ENCODE data around the gene SKAP2. TPM values are rescaled to one million over a fixed set of nuclear protein-coding genes. Genes with fewer than 3 reads are reported as not detected.

SKAP2 gene
- total and polyA plus RNA-seq, 10 of the 15 experiments (the other 5 are each of a cell fraction or from before 2014, with no cell fraction given): 10.9 to 40.6 (median 23.5) TPM

- no peaks in the 10 kb centered on the region for H3K9me3 ChIP-seq (replicated peaks; ENCODE audit: control insufficient read depth, insufficient read depth, low read length)
- no peak for TF ChIP-seq TCF12 (IDR thresholded peaks at IDR 0.05; ENCODE audit: low read depth, low read length)
- TF ChIP-seq, protein P1, sequence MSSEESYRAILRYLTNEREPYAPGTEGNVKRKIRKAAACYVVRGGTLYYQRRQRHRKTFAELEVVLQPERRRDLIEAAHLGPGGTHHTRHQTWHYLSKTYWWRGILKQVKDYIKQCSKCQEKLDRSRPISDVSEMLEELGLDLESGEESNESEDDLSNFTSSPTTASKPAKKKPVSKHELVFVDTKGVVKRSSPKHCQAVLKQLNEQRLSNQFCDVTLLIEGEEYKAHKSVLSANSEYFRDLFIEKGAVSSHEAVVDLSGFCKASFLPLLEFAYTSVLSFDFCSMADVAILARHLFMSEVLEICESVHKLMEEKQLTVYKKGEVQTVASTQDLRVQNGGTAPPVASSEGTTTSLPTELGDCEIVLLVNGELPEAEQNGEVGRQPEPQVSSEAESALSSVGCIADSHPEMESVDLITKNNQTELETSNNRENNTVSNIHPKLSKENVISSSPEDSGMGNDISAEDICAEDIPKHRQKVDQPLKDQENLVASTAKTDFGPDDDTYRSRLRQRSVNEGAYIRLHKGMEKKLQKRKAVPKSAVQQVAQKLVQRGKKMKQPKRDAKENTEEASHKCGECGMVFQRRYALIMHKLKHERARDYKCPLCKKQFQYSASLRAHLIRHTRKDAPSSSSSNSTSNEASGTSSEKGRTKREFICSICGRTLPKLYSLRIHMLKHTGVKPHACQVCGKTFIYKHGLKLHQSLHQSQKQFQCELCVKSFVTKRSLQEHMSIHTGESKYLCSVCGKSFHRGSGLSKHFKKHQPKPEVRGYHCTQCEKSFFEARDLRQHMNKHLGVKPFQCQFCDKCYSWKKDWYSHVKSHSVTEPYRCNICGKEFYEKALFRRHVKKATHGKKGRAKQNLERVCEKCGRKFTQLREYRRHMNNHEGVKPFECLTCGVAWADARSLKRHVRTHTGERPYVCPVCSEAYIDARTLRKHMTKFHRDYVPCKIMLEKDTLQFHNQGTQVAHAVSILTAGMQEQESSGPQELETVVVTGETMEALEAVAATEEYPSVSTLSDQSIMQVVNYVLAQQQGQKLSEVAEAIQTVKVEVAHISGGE (CRISPR knock-in tag; IDR thresholded peaks at IDR 0.05): no peak
- no peak for TF ChIP-seq NRF1 (conservative IDR thresholded peaks at IDR 0.05; ENCODE audit: low read depth, low read length)
- TF ChIP-seq CREB1 (IDR thresholded peaks at IDR 0.05; ENCODE audit: low read depth): no peak
- TF ChIP-seq, protein P2, sequence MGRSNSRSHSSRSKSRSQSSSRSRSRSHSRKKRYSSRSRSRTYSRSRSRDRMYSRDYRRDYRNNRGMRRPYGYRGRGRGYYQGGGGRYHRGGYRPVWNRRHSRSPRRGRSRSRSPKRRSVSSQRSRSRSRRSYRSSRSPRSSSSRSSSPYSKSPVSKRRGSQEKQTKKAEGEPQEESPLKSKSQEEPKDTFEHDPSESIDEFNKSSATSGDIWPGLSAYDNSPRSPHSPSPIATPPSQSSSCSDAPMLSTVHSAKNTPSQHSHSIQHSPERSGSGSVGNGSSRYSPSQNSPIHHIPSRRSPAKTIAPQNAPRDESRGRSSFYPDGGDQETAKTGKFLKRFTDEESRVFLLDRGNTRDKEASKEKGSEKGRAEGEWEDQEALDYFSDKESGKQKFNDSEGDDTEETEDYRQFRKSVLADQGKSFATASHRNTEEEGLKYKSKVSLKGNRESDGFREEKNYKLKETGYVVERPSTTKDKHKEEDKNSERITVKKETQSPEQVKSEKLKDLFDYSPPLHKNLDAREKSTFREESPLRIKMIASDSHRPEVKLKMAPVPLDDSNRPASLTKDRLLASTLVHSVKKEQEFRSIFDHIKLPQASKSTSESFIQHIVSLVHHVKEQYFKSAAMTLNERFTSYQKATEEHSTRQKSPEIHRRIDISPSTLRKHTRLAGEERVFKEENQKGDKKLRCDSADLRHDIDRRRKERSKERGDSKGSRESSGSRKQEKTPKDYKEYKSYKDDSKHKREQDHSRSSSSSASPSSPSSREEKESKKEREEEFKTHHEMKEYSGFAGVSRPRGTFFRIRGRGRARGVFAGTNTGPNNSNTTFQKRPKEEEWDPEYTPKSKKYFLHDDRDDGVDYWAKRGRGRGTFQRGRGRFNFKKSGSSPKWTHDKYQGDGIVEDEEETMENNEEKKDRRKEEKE (IDR thresholded peaks at IDR 0.05): no peak
- TF ChIP-seq ZNF622 (IDR thresholded peaks at IDR 0.05): no peak
- TF ChIP-seq ZSCAN29 (IDR thresholded peaks at IDR 0.05): no peak
- TF ChIP-seq EGR1 (IDR thresholded peaks at IDR 0.05; ENCODE audit: borderline replicate concordance in 1 of 2, low read depth in 2 of 2, low read length in 2 of 2): no peak
- TF ChIP-seq RUNX3 (IDR thresholded peaks at IDR 0.05; ENCODE audit: low read length): no peak
- no peak for TF ChIP-seq SREBF1 (IDR thresholded peaks at IDR 0.05; ENCODE audit: low read length)
- TF ChIP-seq SMAD1 (IDR thresholded peaks at IDR 0.05; ENCODE audit: low read depth, partially characterized antibody): no peak
- no peak for TF ChIP-seq ZNF217 (IDR thresholded peaks at IDR 0.05)
- no peak for TF ChIP-seq IRF4 (IDR thresholded peaks at IDR 0.05; ENCODE audit: low read depth, low read length)
- TF ChIP-seq, protein P3, sequence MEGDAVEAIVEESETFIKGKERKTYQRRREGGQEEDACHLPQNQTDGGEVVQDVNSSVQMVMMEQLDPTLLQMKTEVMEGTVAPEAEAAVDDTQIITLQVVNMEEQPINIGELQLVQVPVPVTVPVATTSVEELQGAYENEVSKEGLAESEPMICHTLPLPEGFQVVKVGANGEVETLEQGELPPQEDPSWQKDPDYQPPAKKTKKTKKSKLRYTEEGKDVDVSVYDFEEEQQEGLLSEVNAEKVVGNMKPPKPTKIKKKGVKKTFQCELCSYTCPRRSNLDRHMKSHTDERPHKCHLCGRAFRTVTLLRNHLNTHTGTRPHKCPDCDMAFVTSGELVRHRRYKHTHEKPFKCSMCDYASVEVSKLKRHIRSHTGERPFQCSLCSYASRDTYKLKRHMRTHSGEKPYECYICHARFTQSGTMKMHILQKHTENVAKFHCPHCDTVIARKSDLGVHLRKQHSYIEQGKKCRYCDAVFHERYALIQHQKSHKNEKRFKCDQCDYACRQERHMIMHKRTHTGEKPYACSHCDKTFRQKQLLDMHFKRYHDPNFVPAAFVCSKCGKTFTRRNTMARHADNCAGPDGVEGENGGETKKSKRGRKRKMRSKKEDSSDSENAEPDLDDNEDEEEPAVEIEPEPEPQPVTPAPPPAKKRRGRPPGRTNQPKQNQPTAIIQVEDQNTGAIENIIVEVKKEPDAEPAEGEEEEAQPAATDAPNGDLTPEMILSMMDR (IDR thresholded peaks at IDR 0.05 in 2 of 3, conservative IDR thresholded peaks at IDR 0.05 in 1 of 3; ENCODE audit: control insufficient read depth in 2 of 3, extremely low read depth in 1 of 3, insufficient read depth in 1 of 3, low read depth in 3 of 3, low read length in 3 of 3): no peak
- ChIA-PET SMC1A (ENCODE audit: uncharacterized antibody, unreplicated experiment) (interaction anchor here (1.3 kb wide), 1 partner anchor 13 kb away, joined by 3 read pairs; no protein-coding TSS in a partner anchor), CTCF (interaction anchor here (0.8 to 2.7 kb wide), 3 partner anchors 9 to 304 kb away, joined by 3 to 15 read pairs (median 3); no protein-coding TSS in a partner anchor), RAD21 (ENCODE audit: unreplicated experiment) (no interaction called here), POLR2A (no interaction called here)
- no peaks in the 10 kb centered on the region for H3K27me3 ChIP-seq (replicated peaks in 1 of 2; ENCODE audit: control insufficient read depth in 2 of 2, insufficient read depth in 2 of 2, low read length in 1 of 2)
- in situ Hi-C loops (cut with MboI): no loop called here
- no peak overlapping the region for H3K27ac ChIP-seq (ENCODE audit: control insufficient read depth, insufficient read depth)
- H3K4me2 ChIP-seq (ENCODE audit: control insufficient read depth, insufficient read depth): no peak overlapping the region
- H3K9ac ChIP-seq (ENCODE audit: control insufficient read depth, insufficient read depth, low read length): no peak overlapping the region
- WGBS (ENCODE audit: insufficient coverage, insufficient replicate concordance, low lambda C conversion rate, missing lambda C conversion rate): 88% methylated on average over 4 of the region's 4 CpGs
- H4K20me1 ChIP-seq (ENCODE audit: control insufficient read depth, insufficient read depth): no peaks in the 10 kb centered on the region
- DNase-seq (ENCODE audit: low read depth, low spot score) (no peak), FAIRE-seq (peak; percentile 78), ATAC-seq (no peak)
- peak overlapping the region; percentile 26 for H2AFZ ChIP-seq (ENCODE audit: control insufficient read depth, low read depth, low read length)
- H3K4me3 ChIP-seq: no peak overlapping the region
- no TSS peak for BruUV-seq (replicated peaks)
- intact Hi-C loops (cut with micrococcal nuclease; ENCODE audit: unreplicated experiment): no loop called here
- H3K36me3 ChIP-seq (ENCODE audit: control insufficient read depth in 2 of 2, insufficient read depth in 2 of 2, low read length in 1 of 2): no peaks in the 10 kb centered on the region
- no peaks in the 10 kb centered on the region for H3K79me2 ChIP-seq (ENCODE audit: control insufficient read depth, insufficient read depth, low read length)
- H3K4me1 ChIP-seq (ENCODE audit: control insufficient read depth, insufficient read depth, low read length): no peaks in the 10 kb centered on the region
These were observed 190.5 kb downstream of the SKAP2 start for GRCh38 chr7:26673858-26674257.

Data from GM12878 (cell line).